ENCODE data around the gene TBL2. TPM values are rescaled to one million over a fixed set of nuclear protein-coding genes. Genes with fewer than 3 reads are reported as not detected.

Gene TBL2
- total RNA-seq, 1 donor from 2014 or later = 29.0 TPM

DNA sequence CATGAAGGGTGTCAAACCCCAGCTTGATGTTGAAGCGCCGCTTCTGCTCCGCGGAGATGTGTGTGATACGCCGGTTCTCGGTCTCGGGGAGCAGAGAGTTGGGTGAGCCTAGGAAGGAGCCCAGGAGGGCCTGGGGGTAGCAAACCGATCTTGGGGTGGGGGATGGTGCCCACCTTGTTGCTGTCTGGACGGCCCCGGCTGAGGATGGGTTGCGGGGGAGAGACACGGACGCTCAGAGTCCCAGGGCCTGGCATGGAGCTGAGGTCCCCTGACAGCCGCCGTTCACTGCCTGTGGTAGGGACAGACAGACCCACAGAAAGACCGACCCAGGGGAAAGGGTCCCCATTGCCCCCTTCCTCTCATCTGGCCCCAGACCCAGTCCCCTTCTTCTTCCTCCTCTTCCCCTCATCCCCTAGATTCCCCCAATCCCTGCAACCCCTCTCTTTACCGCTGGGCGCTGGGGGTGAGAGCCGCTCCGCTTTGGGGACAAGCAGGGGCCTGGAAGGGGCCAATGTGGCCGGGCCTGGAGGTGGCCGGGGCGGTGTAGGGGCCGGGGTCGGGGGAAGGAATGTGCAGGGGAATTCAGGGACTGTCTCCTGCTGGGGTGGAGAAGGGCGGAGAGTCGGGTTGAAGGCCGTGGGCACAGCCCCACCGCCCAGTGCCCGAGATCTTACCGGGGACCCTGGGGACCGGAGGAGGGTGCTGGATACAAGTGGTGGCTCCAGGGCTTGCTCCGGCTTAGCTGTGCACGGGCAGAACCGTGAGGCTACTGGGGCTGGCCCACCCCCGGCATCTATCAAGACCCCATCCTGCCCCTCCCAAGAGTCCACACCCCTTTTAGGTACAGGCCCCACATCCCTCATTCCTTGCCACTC lies 18.0 kb upstream of the TBL2 start:
- H3K4me3 ChIP-seq = no peak overlapping the region
- intact Hi-C loops (cut with DNase I) = no loop called here
- no peak overlapping the region for H3K27ac ChIP-seq
- TF ChIP-seq, protein P1, sequence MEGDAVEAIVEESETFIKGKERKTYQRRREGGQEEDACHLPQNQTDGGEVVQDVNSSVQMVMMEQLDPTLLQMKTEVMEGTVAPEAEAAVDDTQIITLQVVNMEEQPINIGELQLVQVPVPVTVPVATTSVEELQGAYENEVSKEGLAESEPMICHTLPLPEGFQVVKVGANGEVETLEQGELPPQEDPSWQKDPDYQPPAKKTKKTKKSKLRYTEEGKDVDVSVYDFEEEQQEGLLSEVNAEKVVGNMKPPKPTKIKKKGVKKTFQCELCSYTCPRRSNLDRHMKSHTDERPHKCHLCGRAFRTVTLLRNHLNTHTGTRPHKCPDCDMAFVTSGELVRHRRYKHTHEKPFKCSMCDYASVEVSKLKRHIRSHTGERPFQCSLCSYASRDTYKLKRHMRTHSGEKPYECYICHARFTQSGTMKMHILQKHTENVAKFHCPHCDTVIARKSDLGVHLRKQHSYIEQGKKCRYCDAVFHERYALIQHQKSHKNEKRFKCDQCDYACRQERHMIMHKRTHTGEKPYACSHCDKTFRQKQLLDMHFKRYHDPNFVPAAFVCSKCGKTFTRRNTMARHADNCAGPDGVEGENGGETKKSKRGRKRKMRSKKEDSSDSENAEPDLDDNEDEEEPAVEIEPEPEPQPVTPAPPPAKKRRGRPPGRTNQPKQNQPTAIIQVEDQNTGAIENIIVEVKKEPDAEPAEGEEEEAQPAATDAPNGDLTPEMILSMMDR (IDR thresholded peaks at IDR 0.05) = no peak
- TF ChIP-seq POLR2A (IDR thresholded peaks at IDR 0.05) (no peak), POLR2AphosphoS5 (IDR thresholded peaks at IDR 0.05; ENCODE audit: insufficient read depth in 1 of 2, low read depth in 1 of 2) (no peak)
- no peaks in the 10 kb centered on the region for H3K4me1 ChIP-seq
- no peaks in the 10 kb centered on the region for H3K36me3 ChIP-seq
- no peaks in the 10 kb centered on the region for H3K9me3 ChIP-seq
- no peaks in the 10 kb centered on the region for H3K27me3 ChIP-seq
- DNase-seq (ENCODE audit: extremely low spot score in 2 of 2) = no peak

DNA sequence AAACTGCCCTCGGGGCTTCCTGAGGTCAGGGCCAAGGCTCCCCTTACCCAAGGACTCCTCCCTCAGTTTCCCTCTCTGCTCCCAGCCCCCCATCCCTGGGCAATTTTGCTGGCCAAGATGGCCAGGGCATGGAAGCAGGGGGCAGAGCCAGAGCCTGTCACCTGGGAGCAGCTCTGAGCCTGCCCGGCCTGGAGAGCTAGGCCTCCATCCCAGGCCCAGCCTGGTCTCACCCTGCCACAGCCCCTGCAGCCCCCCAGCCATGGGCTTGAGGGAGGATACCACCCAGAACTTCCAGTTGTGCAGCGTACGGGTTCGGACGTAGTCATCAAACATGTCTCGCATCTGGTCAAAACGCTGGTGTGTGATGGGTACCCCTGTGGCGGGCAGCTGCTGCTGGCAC lies 17.0 kb upstream of the TBL2 start:
- no peaks in the 10 kb centered on the region for H3K9me3 ChIP-seq
- H3K36me3 ChIP-seq = no peaks in the 10 kb centered on the region
- H3K27me3 ChIP-seq = no peaks in the 10 kb centered on the region
- no peak overlapping the region for H3K27ac ChIP-seq
- DNase-seq (ENCODE audit: extremely low spot score in 2 of 2) = no peak
- TF ChIP-seq, protein P1 (IDR thresholded peaks at IDR 0.05) = no peak
- no peak for TF ChIP-seq POLR2A (IDR thresholded peaks at IDR 0.05)
- no peak for TF ChIP-seq POLR2AphosphoS5 (IDR thresholded peaks at IDR 0.05; ENCODE audit: insufficient read depth in 1 of 2, low read depth in 1 of 2)
- no peaks in the 10 kb centered on the region for H3K4me1 ChIP-seq
- no peak overlapping the region for H3K4me3 ChIP-seq
- intact Hi-C loops (cut with DNase I) = no loop called here

DNA sequence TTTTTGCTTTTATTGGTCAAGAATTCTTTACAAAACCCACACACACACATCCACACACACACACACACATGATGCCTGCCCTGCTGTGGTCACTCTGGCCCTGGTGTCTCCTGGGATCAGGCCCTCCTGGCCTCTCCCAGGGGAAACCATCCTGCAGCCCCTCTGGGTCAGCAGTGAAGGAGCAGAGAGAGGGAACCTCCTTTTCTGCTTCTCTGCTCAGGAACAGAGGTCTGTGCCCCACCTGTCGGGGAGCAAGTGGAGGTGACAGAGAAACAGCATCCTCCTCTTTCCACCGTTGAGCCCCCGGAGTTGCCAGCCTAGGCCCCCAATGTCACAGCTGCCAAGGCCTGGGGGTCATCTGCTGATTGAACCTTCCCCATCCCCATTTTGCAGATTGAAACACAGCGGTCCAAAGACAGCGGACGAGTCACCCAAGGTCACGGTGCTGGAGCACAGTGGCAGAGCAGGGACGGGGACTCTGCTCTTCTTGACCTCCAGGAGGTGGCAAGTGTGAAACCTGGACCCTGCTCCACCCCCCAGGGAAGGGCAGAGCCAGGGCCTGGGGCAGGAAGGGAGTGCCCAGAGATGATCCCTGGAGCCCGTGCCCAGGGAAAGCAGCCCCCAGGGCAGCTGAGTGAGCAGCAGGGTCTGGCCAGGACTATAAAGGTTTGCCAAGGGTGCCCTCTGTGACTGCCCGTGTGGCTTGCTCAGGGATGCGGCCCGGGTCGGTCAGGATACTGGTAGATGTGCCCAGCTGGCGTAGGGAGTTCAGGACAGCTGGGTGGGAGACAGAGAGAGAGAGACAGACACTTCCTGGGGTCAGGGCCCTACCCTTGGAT lies 15.0 kb upstream of the TBL2 start:
- DNase-seq (ENCODE audit: extremely low spot score in 2 of 2) = no peak
- TF ChIP-seq POLR2AphosphoS5 (IDR thresholded peaks at IDR 0.05; ENCODE audit: insufficient read depth in 1 of 2, low read depth in 1 of 2) (no peak), POLR2A (IDR thresholded peaks at IDR 0.05) (no peak)
- TF ChIP-seq, protein P1 (IDR thresholded peaks at IDR 0.05) = no peak
- no peak overlapping the region for H3K4me3 ChIP-seq
- H3K36me3 ChIP-seq = no peaks in the 10 kb centered on the region
- H3K27ac ChIP-seq = no peak overlapping the region
- no peaks in the 10 kb centered on the region for H3K27me3 ChIP-seq
- intact Hi-C loops (cut with DNase I) = no loop called here
- no peaks in the 10 kb centered on the region for H3K4me1 ChIP-seq
- no peaks in the 10 kb centered on the region for H3K9me3 ChIP-seq

DNA sequence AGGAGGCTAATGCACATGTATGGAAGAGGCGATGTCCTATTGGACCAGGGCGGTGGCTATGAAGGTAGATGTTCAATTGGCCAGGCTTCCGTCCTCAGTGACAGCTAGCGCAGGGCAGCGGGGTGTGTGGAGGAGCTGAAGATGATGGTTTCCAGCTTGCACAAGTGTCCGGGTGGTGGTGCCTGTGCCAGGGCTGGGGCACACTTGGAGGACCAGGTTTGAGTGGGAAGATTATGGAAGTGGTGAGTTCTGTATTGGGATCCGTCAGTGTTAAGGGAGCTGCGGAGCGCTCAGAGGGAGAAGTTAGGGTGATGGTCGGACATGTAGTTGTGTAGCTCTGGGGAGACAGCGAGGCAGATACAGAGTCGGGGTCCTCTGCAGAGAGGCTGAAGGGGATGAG lies 8.5 kb upstream of the TBL2 start:
- H3K9me3 ChIP-seq = no peaks in the 10 kb centered on the region
- no peak overlapping the region for H3K4me3 ChIP-seq
- H3K4me1 ChIP-seq = peaks cover 14% of the 10 kb centered on the region
- peak overlapping the region; percentile 45 for H3K27ac ChIP-seq
- H3K36me3 ChIP-seq = no peaks in the 10 kb centered on the region
- no peak for DNase-seq (ENCODE audit: extremely low spot score in 2 of 2)
- no peak for TF ChIP-seq POLR2AphosphoS5 (IDR thresholded peaks at IDR 0.05; ENCODE audit: insufficient read depth in 1 of 2, low read depth in 1 of 2)
- no peaks in the 10 kb centered on the region for H3K27me3 ChIP-seq
- intact Hi-C loops (cut with DNase I) = no loop called here

DNA sequence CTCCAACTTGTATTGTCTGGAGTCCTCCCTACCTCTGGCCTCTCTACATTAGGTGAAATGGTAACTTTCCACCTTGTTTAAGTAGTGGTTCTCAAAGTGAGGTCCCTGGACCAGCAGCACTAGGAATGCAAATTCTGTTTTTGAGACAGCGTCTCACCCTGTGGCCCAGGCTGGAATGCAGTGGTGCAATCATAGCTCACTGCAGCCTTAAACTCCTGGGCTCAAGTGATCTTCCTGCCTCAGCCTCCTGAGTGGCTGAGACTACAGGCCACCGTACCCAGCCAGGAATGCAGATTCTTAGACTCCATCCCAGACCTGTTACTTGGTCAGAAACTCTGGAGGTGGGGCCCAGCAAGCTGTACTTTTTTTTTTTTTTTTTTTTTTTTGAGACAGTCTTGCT lies 6.8 kb upstream of the TBL2 start:
- peaks cover 14% of the 10 kb centered on the region for H3K4me1 ChIP-seq
- H3K9me3 ChIP-seq = no peaks in the 10 kb centered on the region
- no peak overlapping the region for H3K4me3 ChIP-seq
- no peak overlapping the region for H3K27ac ChIP-seq
- intact Hi-C loops (cut with DNase I) = no loop called here
- no peak for TF ChIP-seq POLR2AphosphoS5 (IDR thresholded peaks at IDR 0.05; ENCODE audit: insufficient read depth in 1 of 2, low read depth in 1 of 2)
- no peaks in the 10 kb centered on the region for H3K27me3 ChIP-seq
- no peaks in the 10 kb centered on the region for H3K36me3 ChIP-seq
- no peak for DNase-seq (ENCODE audit: extremely low spot score in 2 of 2)
